Astrocyte of the spinal cord (primary cell): ENCODE data around the gene FOXD2.

Experiments used
- DNase-seq: peaks from one replicate; pipeline ENCODE4 v3.0.0; 2011; ENCODE audit warnings: low read depth, low spot score
- H3K4me3 ChIP-seq: 2 replicates; pipeline ENCODE4 v1.5.1; 2011; ENCODE audit warnings: low read depth, mild to moderate bottlenecking, low read length, moderate library complexity
- in situ Hi-C: cut with HindIII; loops from 2 replicates; pipeline ENCODE4 v1.10.0; 2017; ENCODE audit warnings: low sequenced_read_pairs
- TF ChIP-seq, protein P1 (sequence below): IDR thresholded peaks from 2 replicates; pipeline ENCODE4 v1.5.1; 2012; ENCODE audit warnings: low read depth, mild to moderate bottlenecking, low read length, inconsistent platforms

FOXD2 gene

GRCh38 chr1:47396671-47397196 lies 41.1 kb upstream of the FOXD2 start:
- in situ Hi-C loops, result no loop called here
- TF ChIP-seq, protein P1, sequence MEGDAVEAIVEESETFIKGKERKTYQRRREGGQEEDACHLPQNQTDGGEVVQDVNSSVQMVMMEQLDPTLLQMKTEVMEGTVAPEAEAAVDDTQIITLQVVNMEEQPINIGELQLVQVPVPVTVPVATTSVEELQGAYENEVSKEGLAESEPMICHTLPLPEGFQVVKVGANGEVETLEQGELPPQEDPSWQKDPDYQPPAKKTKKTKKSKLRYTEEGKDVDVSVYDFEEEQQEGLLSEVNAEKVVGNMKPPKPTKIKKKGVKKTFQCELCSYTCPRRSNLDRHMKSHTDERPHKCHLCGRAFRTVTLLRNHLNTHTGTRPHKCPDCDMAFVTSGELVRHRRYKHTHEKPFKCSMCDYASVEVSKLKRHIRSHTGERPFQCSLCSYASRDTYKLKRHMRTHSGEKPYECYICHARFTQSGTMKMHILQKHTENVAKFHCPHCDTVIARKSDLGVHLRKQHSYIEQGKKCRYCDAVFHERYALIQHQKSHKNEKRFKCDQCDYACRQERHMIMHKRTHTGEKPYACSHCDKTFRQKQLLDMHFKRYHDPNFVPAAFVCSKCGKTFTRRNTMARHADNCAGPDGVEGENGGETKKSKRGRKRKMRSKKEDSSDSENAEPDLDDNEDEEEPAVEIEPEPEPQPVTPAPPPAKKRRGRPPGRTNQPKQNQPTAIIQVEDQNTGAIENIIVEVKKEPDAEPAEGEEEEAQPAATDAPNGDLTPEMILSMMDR, result no peak

DNA sequence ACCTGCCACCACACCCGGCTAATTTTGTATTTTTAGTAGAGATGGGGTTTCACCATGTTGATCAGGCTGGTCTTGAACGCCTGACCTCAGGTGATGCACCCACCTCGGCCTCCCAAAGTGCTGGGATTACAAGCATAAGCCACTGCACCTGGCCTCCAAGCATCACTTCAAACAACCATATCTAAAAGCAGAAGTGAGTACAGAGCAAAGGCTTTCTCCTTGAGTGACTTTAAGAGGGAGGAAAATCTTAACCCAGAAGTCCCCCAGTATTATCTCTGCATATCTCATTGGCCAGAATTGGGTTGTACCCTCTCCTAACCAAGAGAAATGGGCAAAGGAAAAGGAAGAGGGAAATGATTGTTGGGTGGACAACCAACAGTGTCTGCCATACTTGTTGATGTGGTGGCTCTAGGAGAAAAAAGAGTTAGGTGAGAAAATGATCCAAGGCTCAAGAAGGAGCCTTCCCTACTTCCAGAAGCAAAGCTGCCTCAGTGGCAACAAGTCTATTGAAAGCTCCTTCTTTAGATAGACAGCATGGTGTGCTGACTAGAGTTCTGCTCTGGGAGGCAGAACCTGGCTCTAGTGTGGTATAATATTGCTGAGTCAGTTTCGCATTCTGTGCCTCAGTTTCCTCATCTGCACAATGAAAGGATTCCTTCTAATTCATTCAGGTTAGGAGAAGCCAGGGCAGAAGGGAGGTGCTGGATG lies 38.6 kb upstream of the FOXD2 start:
- in situ Hi-C loops, result no loop called here
- TF ChIP-seq, protein P1, result no peak
- H3K4me3 ChIP-seq, result no peak overlapping the region
- DNase-seq, result no peak

More at GRCh38 chr1:47396671-47397196, 41.1 kb upstream of the FOXD2 start:
- no peak overlapping the region for H3K4me3 ChIP-seq
- DNase-seq, result no peak

DNA sequence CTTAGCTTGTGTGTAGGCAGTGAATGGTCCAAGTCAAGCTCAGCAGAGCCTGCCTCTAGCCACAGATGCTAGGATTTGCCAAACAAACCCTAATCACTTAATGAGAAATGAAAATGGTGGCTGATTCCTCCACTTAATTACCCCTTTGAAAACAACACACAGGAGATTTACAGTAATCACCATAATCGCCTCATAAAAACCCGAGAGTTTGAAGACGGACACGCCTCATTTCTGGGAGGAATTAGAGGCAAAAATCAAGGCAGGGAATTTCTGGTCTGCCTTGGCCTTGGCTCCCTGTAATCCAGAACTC lies 38.0 kb upstream of the FOXD2 start:
- DNase-seq, result no peak
- TF ChIP-seq, protein P1, result no peak
- in situ Hi-C loops, result no loop called here
- H3K4me3 ChIP-seq, result no peak overlapping the region

- H3K4me3 ChIP-seq, result no peak overlapping the region
- in situ Hi-C loops, result no loop called here
- TF ChIP-seq, protein P1, result no peak
- DNase-seq, result no peak
Observed at GRCh38 chr1:47401761-47402160, 36.1 kb upstream of the FOXD2 start.

DNA sequence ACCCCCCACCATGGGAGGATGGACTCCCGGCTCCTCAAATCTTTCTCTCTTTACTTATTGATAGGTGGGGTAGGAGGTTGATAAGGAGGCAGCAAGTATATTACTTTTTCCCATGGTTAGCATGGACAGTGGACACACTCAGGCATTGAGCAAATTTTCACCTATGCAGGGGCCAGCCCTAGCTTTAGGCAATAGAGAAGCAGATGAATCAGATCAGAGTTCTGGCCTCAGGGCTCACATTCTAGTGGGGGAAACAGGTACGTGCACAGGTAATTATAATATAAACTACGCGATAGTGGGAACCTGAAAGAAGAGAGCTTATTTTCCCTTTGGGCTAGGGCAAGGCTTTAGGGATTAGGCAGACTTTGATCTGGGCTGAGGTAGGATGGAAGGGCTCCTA lies 35.3 kb upstream of the FOXD2 start:
- TF ChIP-seq, protein P1, result no peak
- no peak for DNase-seq
- in situ Hi-C loops, result no loop called here
- no peak overlapping the region for H3K4me3 ChIP-seq

DNA sequence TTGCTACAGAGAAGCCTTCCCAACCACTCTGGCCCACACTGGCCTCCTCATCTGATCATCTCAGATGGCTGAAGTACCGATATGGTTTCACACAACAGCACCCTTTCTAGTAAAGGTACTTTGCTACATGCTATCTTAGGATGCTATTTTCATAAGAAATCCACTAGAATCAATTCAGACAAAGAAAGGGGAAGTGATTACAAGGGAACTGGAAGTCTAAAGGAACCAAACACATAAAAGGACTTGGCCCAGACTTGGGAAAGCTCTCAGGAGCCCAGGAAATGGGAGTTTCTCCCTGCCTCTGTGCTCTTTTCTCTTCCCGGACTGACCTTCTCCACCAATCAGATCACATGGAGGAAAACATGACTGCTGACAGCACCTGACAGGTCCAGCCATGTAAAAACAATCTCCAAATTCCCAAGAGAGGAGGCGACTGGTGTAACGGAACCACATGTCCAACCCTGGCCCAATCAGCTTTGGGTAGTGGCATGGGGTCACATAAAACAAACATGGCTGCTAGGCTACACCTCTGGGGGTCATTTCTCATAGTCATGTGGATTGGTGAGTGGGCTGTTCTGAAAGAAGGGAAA lies 34.4 kb upstream of the FOXD2 start:
- H3K4me3 ChIP-seq, result no peak overlapping the region
- in situ Hi-C loops, result no loop called here
- no peak for DNase-seq
- TF ChIP-seq, protein P1, result no peak
